ENCODE measurements around the gene ANXA6. TPM values are rescaled to one million over a fixed set of nuclear protein-coding genes. Genes with fewer than 3 reads are reported as not detected.

ANXA6 gene
- total RNA-seq, 1 experiment from 2014 or later, result 98.7 TPM

DNA sequence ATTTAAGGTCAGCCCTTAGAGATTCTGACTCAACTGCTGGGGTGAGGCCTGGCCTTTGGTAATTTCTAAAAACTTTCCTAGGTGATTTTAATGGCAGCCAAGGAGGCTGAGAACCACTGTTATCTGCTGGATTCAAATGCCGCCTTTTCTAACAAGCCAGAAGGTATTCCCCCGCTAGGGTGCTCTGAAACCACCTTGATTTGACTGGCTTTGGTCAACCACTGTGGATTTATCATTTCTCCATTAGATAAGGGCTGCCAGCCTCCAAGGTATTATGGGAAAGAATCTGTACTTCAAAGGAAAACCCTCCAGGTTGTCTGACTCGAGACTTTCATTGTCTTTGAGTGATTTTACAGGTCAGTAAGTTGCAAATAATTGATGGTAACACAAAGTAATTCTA is 4.3 kb downstream of the ANXA6 start:
- H3K23ac ChIP-seq (ENCODE audit: insufficient read length, low read depth, low read length), result no peak overlapping the region
- no peaks in the 10 kb centered on the region for H3K27me3 ChIP-seq (ENCODE audit: insufficient read depth, low read length)
- H4K91ac ChIP-seq (ENCODE audit: insufficient read length, low read depth, low read length), result no peak overlapping the region
- no CpG with 5 or more reads among the region's 3 CpGs for WGBS (ENCODE audit: extremely low coverage, insufficient read length, low lambda C conversion rate)
- peaks cover 15% of the 10 kb centered on the region for H3K23me2 ChIP-seq (ENCODE audit: insufficient read length, low read depth, low read length, poor library complexity, severe bottlenecking)
- H2AK5ac ChIP-seq (ENCODE audit: insufficient read length, low read length), result no peak overlapping the region
- H2AFZ ChIP-seq (ENCODE audit: low read length), result no peak overlapping the region
- no peaks in the 10 kb centered on the region for H3K36me3 Mint-ChIP-seq (ENCODE audit: insufficient read depth in 1 of 3, low read depth in 3 of 3)
- no peaks in the 10 kb centered on the region; the same call in 1 of the 2 replicates for H3K4me1 ChIP-seq (ENCODE audit: insufficient read depth, low read length)
- no peaks in the 10 kb centered on the region for H3K79me1 ChIP-seq (ENCODE audit: insufficient read depth, low read depth, low read length, poor library complexity, severe bottlenecking)
- H3K9me3 Mint-ChIP-seq, result no peaks in the 10 kb centered on the region
- peaks cover 3% of the 10 kb centered on the region; the same call in 1 of the 2 replicates for H3K27me3 Mint-ChIP-seq (ENCODE audit: low read depth)
- no peak overlapping the region for H3T11ph ChIP-seq (ENCODE audit: low read length)
- no peak overlapping the region; a peak in 1 of 7 replicates for H3K27ac Mint-ChIP-seq
- no peak overlapping the region for H2BK120ac ChIP-seq (ENCODE audit: low read depth, low read length, poor library complexity, severe bottlenecking)
- no peak overlapping the region for H3K27ac ChIP-seq (ENCODE audit: insufficient read length, low read depth, low read length)
- H3K4me3 Mint-ChIP-seq, result no peak overlapping the region
- H4K5ac ChIP-seq (ENCODE audit: insufficient read length, low read depth, low read length), result no peak overlapping the region
- no peak overlapping the region for H3K9ac ChIP-seq (ENCODE audit: extremely low read depth, insufficient read length, low read length)
- H3K14ac ChIP-seq (ENCODE audit: insufficient read depth, low read length), result no peak overlapping the region
- no peak overlapping the region for H4K8ac ChIP-seq (replicated peaks; ENCODE audit: insufficient read length, low read depth, low read length)
- H3K4ac ChIP-seq (ENCODE audit: low read depth, low read length), result no peak overlapping the region
- H3K79me2 ChIP-seq (ENCODE audit: insufficient read depth, low read length), result no peaks in the 10 kb centered on the region; the same call in 1 of the 2 replicates
- no peak overlapping the region for H2BK5ac ChIP-seq (ENCODE audit: insufficient read length, low read length)
- no peaks in the 10 kb centered on the region for H4K20me1 ChIP-seq (ENCODE audit: control insufficient read depth, insufficient read depth, insufficient read length)
- H3K56ac ChIP-seq (ENCODE audit: insufficient read length, low read depth, low read length), result no peak overlapping the region
- TF ChIP-seq, protein P1, sequence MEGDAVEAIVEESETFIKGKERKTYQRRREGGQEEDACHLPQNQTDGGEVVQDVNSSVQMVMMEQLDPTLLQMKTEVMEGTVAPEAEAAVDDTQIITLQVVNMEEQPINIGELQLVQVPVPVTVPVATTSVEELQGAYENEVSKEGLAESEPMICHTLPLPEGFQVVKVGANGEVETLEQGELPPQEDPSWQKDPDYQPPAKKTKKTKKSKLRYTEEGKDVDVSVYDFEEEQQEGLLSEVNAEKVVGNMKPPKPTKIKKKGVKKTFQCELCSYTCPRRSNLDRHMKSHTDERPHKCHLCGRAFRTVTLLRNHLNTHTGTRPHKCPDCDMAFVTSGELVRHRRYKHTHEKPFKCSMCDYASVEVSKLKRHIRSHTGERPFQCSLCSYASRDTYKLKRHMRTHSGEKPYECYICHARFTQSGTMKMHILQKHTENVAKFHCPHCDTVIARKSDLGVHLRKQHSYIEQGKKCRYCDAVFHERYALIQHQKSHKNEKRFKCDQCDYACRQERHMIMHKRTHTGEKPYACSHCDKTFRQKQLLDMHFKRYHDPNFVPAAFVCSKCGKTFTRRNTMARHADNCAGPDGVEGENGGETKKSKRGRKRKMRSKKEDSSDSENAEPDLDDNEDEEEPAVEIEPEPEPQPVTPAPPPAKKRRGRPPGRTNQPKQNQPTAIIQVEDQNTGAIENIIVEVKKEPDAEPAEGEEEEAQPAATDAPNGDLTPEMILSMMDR (conservative IDR thresholded peaks at IDR 0.05), result no peak
- H3K18ac ChIP-seq (ENCODE audit: insufficient read length, low read depth, low read length), result no peak overlapping the region
- no peak overlapping the region for H2BK20ac ChIP-seq (ENCODE audit: low read depth, low read length, poor library complexity, severe bottlenecking)
- H3K4me1 Mint-ChIP-seq, result peaks cover 26 to 39% of the 10 kb centered on the region in 2 experiments
- no peak overlapping the region for H3K4me2 ChIP-seq (ENCODE audit: insufficient read depth, insufficient read length, low read length)
- H3K9me3 ChIP-seq (ENCODE audit: control insufficient read depth, low read depth, low read length), result no peaks in the 10 kb centered on the region
- no peak for DNase-seq
- no peak overlapping the region for H2BK12ac ChIP-seq (ENCODE audit: insufficient read length, low read depth, low read length)
- no peak overlapping the region for H2BK15ac ChIP-seq (ENCODE audit: low read depth, low read length)
